Measurements from ENCODE around the gene MCTP1. TPM values are rescaled to one million over a fixed set of nuclear protein-coding genes. Genes with fewer than 3 reads are reported as not detected.

The MCTP1 gene
- total and polyA plus RNA-seq, 9 of the 15 experiments (the other 6 are each of a cell fraction or from before 2014, with no cell fraction given) = 0.04 to 0.93 (median 0.06) TPM; not detected in 4

DNA sequence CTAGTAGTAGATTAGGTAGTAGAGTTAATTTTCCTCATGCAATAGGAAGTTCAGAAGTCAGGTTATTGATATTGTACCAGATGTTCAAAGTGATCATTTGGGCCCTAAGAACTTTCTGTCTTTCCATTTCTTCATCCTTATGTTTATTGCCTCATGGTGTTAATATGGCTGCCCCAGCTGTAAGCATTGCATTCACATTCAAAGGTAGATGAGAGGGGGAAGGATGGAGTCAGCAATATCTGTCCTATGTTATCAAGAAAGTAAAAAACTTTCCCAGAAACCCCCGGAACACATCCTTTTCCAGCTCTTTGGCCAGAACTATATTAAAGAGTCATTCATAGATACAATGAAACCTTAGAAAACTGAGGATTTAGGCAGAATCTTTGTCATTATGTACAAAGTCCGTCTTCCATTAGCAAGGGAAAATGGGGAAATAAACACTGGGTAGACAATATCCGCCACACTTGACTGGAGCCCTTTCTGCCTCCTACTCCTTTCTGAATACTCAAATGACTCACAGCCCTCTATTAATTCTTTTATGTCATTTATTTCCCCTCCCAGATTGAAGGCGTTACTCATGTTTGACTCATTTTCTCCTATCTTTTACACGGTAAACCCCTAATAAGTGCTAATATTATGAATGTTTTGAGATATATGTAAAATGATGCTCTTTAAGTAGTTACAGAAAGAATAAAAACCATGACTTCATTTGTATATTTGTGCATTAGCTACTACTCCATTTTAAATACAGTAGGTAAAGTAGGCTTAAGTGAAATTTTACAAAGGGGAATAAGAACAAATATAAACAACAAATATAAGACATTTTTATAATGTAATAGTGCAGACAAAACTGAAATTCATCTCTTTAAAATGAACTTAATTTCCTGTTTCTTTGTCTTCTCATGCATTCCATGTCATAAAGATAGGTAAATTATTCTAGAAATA lies 538.8 kb downstream of the MCTP1 start (continued):
- TF ChIP-seq, protein P1, sequence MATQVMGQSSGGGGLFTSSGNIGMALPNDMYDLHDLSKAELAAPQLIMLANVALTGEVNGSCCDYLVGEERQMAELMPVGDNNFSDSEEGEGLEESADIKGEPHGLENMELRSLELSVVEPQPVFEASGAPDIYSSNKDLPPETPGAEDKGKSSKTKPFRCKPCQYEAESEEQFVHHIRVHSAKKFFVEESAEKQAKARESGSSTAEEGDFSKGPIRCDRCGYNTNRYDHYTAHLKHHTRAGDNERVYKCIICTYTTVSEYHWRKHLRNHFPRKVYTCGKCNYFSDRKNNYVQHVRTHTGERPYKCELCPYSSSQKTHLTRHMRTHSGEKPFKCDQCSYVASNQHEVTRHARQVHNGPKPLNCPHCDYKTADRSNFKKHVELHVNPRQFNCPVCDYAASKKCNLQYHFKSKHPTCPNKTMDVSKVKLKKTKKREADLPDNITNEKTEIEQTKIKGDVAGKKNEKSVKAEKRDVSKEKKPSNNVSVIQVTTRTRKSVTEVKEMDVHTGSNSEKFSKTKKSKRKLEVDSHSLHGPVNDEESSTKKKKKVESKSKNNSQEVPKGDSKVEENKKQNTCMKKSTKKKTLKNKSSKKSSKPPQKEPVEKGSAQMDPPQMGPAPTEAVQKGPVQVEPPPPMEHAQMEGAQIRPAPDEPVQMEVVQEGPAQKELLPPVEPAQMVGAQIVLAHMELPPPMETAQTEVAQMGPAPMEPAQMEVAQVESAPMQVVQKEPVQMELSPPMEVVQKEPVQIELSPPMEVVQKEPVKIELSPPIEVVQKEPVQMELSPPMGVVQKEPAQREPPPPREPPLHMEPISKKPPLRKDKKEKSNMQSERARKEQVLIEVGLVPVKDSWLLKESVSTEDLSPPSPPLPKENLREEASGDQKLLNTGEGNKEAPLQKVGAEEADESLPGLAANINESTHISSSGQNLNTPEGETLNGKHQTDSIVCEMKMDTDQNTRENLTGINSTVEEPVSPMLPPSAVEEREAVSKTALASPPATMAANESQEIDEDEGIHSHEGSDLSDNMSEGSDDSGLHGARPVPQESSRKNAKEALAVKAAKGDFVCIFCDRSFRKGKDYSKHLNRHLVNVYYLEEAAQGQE (IDR thresholded peaks at IDR 0.05; ENCODE audit: borderline replicate concordance) = no peak
- TF ChIP-seq, protein P1 (CRISPR knock-in tag; IDR thresholded peaks at IDR 0.05; ENCODE audit: low read depth) = no peak
